SH-SY5Y (cell line): ENCODE data around the gene C14orf93.

Experiments
- GATA2 ChIP-seq: IDR thresholded peaks from 2 replicates; pipeline ENCODE4 v1.6.1; 2011; ENCODE audit warnings: mild to moderate bottlenecking, low read depth, low read length
- GATA3 ChIP-seq: IDR thresholded peaks from 2 replicates; pipeline ENCODE4 v1.6.1; 2011; ENCODE audit warnings: low read depth, mild to moderate bottlenecking, low read length, moderate library complexity

DNA sequence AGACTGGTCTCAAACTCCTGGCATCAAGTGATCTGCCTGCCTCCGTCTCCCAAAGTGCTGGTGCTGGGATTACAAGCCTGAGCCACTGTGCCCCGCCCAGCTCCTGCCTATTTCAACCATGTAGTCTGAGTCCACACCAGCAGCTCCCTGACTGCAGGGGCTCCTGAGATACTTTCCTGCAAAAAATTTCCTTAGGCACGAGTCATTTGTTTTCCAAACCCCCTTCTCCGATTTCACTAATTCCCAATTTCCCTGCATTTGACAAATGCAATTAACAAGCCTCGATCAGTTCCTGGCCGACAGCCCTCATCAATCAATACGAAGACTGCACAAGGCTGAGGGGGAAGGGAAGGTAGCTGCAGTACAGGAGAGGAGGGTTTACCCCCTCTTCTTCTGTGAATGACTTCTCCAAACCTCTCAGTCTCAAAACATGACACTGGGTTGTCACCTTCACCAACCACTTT lies 14.7 kb upstream of the C14orf93 start:
- TF ChIP-seq GATA2: no peak
- no peak for TF ChIP-seq GATA3
